ENCODE measurements around the gene LHX3. TPM values are rescaled to one million over a fixed set of nuclear protein-coding genes. Genes with fewer than 3 reads are reported as not detected.
A peak's percentile ranks its signal among the peaks of the same experiment; 100 is the strongest.

The LHX3 gene
- total RNA-seq, 1 donor, result not detected

- no peak overlapping the region for H3K4me3 ChIP-seq (ENCODE audit: low read depth, low read length)
- no peak for TF ChIP-seq CTCF (IDR thresholded peaks at IDR 0.05; ENCODE audit: insufficient read depth, low read length)
- no peak for DNase-seq (ENCODE audit: low read depth)
These were observed 13.0 kb downstream of the LHX3 start for GRCh38 chr9:136191960-136192286.

- no peak overlapping the region for H3K4me3 ChIP-seq (ENCODE audit: low read depth, low read length)
- no peak for TF ChIP-seq CTCF (IDR thresholded peaks at IDR 0.05; ENCODE audit: insufficient read depth, low read length)
- DNase-seq (ENCODE audit: low read depth), result peak; percentile 10
These were observed 13.6 kb downstream of the LHX3 start for GRCh38 chr9:136191099-136191959.

- DNase-seq (ENCODE audit: low read depth), result no peak
- H3K4me3 ChIP-seq (ENCODE audit: low read depth, low read length), result no peak overlapping the region
- no peak for TF ChIP-seq CTCF (IDR thresholded peaks at IDR 0.05; ENCODE audit: insufficient read depth, low read length)
These were observed 14.3 kb downstream of the LHX3 start for GRCh38 chr9:136190656-136191055.

- no peak for DNase-seq (ENCODE audit: low read depth)
- TF ChIP-seq CTCF (IDR thresholded peaks at IDR 0.05; ENCODE audit: insufficient read depth, low read length), result no peak
- H3K4me3 ChIP-seq (ENCODE audit: low read depth, low read length), result no peak overlapping the region
These were observed 14.7 kb downstream of the LHX3 start for GRCh38 chr9:136190237-136190601.

GRCh38 chr9:136189394-136190236 is 15.3 kb downstream of the LHX3 start:
- H3K4me3 ChIP-seq (ENCODE audit: low read depth, low read length), result no peak overlapping the region
- no peak for DNase-seq (ENCODE audit: low read depth)
- no peak for TF ChIP-seq CTCF (IDR thresholded peaks at IDR 0.05; ENCODE audit: insufficient read depth, low read length)

- TF ChIP-seq CTCF (IDR thresholded peaks at IDR 0.05; ENCODE audit: insufficient read depth, low read length), result no peak
- H3K4me3 ChIP-seq (ENCODE audit: low read depth, low read length), result no peak overlapping the region
- DNase-seq (ENCODE audit: low read depth), result no peak
These were observed 17.0 kb downstream of the LHX3 start for GRCh38 chr9:136187683-136188586.
